ENCODE results near the gene MEI1.

MEI1 gene

DNA sequence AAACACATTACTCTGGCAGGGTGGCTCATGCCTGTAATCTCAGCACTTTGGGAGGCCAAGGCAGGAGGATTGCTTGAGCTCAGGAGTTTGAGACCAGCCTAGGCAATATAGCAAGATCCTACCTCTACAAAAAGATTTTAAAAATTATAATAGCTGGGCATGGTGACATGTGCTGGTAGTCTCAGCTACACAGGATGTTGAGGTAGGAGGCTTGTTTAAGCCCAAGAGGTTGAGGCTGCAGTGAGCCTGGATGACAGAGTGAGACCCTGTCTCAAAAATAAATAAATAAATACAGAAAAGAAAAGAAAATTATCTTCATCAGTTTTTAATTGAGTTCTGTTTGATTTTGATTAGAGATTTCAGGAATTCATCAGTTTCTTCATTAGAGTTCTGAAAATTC lies 106.3 kb downstream of the MEI1 start:
- in situ Hi-C loops (cut with MboI; ENCODE audit: low sequenced_read_pairs, unreplicated experiment) = no loop called here
- TF ChIP-seq, protein P1, sequence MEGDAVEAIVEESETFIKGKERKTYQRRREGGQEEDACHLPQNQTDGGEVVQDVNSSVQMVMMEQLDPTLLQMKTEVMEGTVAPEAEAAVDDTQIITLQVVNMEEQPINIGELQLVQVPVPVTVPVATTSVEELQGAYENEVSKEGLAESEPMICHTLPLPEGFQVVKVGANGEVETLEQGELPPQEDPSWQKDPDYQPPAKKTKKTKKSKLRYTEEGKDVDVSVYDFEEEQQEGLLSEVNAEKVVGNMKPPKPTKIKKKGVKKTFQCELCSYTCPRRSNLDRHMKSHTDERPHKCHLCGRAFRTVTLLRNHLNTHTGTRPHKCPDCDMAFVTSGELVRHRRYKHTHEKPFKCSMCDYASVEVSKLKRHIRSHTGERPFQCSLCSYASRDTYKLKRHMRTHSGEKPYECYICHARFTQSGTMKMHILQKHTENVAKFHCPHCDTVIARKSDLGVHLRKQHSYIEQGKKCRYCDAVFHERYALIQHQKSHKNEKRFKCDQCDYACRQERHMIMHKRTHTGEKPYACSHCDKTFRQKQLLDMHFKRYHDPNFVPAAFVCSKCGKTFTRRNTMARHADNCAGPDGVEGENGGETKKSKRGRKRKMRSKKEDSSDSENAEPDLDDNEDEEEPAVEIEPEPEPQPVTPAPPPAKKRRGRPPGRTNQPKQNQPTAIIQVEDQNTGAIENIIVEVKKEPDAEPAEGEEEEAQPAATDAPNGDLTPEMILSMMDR (IDR thresholded peaks at IDR 0.05; ENCODE audit: borderline replicate concordance, control extremely low read depth, extremely low read depth, insufficient read depth, missing control alignments) = no peak
- DNase-seq (ENCODE audit: low spot score) = no peak

DNA sequence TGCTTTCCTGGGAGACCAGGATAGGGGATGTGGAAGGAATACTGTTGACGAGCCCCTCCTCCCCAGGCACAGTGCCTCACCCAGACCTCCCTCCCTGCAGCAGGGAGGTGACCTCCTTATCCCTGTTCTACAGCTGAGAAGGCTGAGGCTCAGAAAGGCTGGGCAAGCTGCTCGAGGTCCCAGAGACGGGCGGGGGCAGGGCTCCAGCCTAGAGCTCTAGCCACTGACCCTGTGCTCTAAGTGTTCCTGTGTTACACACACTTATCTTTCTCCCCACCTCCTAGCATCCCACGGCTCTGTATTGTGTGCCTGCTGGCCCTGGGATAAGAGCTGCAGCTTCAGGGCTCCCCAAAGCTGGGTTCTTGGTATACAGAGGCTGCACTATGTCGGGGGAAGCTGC lies 109.1 kb downstream of the MEI1 start:
- in situ Hi-C loops (cut with MboI; ENCODE audit: low sequenced_read_pairs, unreplicated experiment) = no loop called here
- TF ChIP-seq, protein P1 (IDR thresholded peaks at IDR 0.05; ENCODE audit: borderline replicate concordance, control extremely low read depth, extremely low read depth, insufficient read depth, missing control alignments) = no peak
- DNase-seq (ENCODE audit: low spot score) = no peak

DNA sequence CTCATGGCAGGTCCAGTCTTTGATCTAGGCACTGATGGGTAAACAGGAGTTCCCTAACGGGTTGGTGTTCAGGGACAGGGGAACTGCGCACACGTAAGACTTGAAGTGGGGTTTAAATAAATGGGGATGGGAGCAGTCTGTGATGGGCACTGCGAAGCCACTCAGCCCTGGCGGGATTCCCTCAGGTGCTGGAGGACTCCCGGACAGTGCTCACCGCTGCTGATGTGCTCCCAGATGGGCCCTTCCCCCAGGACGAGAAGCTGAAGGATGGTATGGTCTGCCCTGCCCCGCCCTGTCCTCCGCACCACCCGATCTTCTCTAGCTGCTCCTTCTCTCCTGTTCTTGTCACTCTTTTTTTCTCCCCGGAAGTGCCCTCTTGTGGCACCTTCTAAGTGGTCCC lies 110.7 kb downstream of the MEI1 start:
- TF ChIP-seq, protein P1 (IDR thresholded peaks at IDR 0.05; ENCODE audit: borderline replicate concordance, control extremely low read depth, extremely low read depth, insufficient read depth, missing control alignments) = no peak
- in situ Hi-C loops (cut with MboI; ENCODE audit: low sequenced_read_pairs, unreplicated experiment) = no loop called here

DNA sequence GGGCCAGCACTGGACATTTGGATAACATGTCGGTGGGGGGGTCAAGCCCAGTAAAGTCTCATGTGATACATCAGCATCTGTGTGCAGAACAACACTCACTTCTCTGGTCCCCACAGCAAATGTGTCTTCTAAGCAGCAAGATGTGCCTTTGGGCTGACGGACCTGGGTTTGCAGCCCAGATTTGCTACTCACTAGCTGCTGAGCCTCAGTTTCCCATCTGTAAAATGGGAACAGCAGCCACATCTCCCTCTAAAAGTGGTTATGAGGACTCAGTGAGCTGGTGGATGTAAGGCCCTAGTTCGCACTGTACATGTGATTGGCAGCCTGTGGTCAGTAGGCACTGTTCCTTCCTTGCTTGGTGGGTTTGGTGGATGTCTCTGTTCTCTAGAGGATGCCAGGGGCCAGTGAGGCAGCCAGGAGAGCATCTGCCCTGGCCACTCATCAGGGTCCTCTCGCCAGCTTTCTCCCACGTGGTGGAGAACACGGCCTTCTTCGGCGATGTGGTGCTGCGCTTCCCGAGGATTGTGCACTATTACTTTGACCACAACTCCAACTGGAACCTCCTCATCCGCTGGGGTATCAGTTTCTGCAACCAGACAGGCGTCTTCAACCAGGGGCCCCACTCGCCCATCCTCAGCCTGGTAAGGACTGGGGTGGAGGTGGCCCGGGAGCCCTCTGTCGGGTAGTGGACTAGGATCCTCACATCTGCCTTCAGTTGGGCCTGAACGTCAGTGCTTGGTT lies 113.7 kb downstream of the MEI1 start:
- TF ChIP-seq, protein P1 (IDR thresholded peaks at IDR 0.05; ENCODE audit: borderline replicate concordance, control extremely low read depth, extremely low read depth, insufficient read depth, missing control alignments) = no peak
- in situ Hi-C loops (cut with MboI; ENCODE audit: low sequenced_read_pairs, unreplicated experiment) = no loop called here
- no peak for DNase-seq (ENCODE audit: low spot score)

More for the DNA sequence above, 110.7 kb downstream of the MEI1 start:
- no peak for DNase-seq (ENCODE audit: low spot score)

DNA sequence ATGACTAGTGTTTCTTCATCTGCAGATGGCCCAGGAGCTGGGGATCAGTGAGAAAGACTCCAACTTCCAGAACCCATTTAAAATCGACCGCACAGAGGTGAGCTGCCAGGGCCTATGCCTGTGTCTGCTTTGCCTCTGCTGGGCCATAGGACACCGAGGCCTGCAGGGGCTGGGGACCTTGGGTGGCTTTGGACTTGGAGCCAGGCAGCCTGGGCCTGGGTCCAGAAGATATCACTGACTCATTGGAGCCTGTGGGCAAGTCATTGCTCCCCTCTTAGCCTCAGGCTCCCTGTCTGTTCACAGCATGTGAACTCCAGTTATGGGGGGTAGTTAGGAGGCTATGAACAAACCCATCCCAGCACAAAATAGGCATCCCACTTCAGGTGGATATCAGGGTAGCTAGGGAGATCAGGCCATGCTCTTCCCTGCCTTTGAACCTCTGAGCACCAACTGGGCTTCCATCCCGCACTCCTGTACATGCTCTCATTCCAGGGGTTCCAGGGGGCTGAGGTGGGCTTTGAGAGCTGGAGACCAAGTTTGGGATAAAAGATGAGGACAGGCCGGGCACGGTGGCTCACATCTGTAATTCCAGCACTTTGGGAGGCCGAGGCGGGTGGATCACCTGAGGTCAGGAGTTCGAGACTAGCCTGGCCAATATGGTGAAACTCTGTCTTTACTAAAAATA lies 114.6 kb downstream of the MEI1 start:
- in situ Hi-C loops (cut with MboI; ENCODE audit: low sequenced_read_pairs, unreplicated experiment) = no loop called here
- DNase-seq (ENCODE audit: low spot score) = no peak
- TF ChIP-seq, protein P1 (IDR thresholded peaks at IDR 0.05; ENCODE audit: borderline replicate concordance, control extremely low read depth, extremely low read depth, insufficient read depth, missing control alignments) = no peak

DNA sequence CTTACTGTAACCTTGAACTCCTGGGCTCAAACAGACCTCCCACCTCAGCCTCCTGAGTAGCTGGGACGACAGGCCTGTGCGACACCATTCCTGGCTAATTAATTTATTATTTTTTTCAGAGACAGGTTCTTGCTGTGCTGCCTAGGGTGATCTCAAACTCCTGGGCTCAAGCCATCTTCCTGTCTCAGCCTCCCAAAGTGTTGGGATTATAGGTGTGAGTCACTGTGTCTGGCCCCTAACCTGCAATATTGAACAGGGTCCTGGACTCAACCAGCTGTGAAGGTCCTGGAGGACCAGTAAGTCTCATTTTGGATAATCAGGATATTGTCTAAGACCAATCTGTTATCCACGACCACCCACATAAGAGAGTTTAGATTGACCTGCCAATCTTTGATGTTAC lies 116.4 kb downstream of the MEI1 start:
- in situ Hi-C loops (cut with MboI; ENCODE audit: low sequenced_read_pairs, unreplicated experiment) = no loop called here
- DNase-seq (ENCODE audit: low spot score) = no peak
- TF ChIP-seq, protein P1 (IDR thresholded peaks at IDR 0.05; ENCODE audit: borderline replicate concordance, control extremely low read depth, extremely low read depth, insufficient read depth, missing control alignments) = no peak

Measured in GM13976 (cell line).